ENCODE results near the gene TRIM10.

TRIM10 gene

DNA sequence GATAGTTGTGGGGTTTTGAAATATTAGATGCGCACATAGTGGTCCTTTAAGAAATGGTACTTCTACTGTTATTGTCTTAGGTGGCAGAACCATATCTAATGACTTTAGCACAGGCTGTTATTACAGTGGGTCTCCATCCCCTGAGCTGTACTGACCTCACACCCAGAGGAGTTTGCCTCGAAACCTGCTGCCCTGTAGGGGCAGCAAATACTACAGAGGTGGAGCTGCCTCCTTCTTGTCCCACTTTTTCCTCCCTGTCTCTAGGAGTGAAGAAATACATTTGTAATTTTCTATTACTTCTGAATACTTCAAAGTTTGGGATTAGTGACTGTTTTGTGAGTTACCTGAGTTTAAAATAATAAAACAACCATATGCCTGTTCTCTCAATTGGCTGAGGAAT is 56.4 kb downstream of the TRIM10 start:
- DNase-seq (ENCODE audit: extremely low read depth, low read depth) = no peak
- TF ChIP-seq, protein P1, sequence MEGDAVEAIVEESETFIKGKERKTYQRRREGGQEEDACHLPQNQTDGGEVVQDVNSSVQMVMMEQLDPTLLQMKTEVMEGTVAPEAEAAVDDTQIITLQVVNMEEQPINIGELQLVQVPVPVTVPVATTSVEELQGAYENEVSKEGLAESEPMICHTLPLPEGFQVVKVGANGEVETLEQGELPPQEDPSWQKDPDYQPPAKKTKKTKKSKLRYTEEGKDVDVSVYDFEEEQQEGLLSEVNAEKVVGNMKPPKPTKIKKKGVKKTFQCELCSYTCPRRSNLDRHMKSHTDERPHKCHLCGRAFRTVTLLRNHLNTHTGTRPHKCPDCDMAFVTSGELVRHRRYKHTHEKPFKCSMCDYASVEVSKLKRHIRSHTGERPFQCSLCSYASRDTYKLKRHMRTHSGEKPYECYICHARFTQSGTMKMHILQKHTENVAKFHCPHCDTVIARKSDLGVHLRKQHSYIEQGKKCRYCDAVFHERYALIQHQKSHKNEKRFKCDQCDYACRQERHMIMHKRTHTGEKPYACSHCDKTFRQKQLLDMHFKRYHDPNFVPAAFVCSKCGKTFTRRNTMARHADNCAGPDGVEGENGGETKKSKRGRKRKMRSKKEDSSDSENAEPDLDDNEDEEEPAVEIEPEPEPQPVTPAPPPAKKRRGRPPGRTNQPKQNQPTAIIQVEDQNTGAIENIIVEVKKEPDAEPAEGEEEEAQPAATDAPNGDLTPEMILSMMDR (IDR thresholded peaks at IDR 0.05; ENCODE audit: low read depth, low read length) = no peak

DNA sequence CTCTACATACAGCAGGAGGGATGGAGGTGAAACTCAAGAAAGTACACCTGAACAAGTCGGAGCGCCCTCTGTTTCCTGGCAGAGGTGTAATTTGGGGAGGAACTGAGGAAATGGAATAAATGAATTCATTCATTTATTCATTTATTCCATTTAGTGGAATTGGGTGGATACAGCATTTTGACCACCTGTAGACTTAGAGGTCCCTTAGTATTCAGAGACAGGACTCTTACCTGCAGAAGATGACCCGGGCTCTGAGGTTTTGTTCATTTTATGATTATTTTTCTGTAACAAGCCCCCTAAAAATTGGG is 57.2 kb downstream of the TRIM10 start:
- TF ChIP-seq, protein P1 (IDR thresholded peaks at IDR 0.05; ENCODE audit: low read depth, low read length) = no peak
- no peak for DNase-seq (ENCODE audit: extremely low read depth, low read depth)

DNA sequence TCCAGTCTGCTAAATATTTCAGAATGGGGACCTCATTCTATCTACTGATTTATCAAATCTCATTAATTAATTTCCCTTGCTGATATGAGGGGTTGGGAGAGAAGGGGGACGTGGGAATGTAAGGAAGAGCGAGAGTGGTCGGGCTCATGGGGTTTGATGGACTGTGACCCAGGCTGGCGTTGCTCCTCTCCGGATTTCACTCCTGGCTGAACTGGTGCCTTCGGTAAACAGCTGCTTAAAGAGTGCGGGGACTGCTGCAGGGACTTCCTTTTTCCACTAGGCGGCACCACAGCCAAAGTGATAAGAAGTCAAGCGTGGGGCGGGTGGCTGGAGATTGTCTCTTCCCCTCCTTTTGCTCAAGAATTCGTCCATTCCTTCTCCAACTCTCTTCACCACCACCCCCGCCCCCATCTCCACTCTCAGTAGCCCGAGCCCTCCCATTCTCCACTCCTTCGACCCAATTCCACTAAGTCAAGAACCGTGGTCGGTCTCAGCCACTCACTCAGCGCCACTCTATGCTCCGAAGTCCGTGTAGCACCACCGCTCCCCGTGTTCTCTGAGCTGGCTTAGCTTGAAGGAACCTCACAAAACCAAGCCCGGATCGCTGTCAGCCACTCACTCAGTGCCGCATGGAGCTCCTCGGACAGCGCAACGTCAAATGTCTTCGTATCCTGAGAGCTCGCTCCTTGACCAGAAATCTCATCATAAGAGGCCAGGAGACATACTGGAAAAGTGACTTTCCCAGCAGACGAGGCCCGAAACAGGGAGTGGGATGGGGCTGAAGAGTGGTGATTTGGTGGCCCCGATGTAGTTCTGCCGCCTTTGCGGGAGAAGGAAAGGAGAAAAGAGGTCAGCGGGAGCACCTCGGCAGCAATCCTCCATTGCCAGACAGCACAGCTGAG is 57.8 kb downstream of the TRIM10 start:
- DNase-seq (ENCODE audit: extremely low read depth, low read depth) = peak; percentile 62

DNA sequence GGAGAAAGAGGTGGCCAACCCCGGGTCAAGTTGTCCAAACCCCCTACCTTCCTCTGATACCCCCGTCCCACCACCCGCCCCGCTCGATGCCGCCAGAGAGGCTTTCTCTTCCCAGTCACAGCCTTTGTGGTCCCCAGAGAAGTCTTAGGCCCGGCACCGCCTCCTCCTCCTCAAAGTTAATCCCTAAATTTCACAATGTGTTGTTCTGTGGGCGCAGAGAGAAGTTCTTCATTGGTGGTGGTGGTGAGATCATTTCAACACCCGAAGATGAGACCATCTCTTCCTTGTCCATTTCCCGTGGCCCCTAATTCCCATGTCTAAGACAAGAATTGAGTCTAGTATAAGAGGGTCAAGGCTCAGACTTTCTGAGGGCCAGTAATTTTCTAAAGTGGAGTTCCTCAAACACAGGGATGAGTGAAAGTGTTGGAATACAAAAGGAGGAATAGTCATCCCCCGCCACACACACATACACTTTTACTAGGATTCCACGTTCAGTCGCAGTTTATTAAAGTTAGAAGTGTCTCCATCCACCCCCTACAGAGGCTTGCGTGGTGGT is 58.5 kb downstream of the TRIM10 start:
- DNase-seq (ENCODE audit: extremely low read depth, low read depth) = peak; percentile 4
- TF ChIP-seq, protein P1 (IDR thresholded peaks at IDR 0.05; ENCODE audit: low read depth, low read length) = no peak

More for the DNA sequence above, 57.8 kb downstream of the TRIM10 start:
- TF ChIP-seq, protein P1 (IDR thresholded peaks at IDR 0.05; ENCODE audit: low read depth, low read length) = peak; percentile 96

All from AG09319 (cell line).